ENCODE measurements around the gene BANF2. TPM values are rescaled to one million over a fixed set of nuclear protein-coding genes. Genes with fewer than 3 reads are reported as not detected.

Gene BANF2
- total and polyA plus RNA-seq, 2 of the 8 experiments (the other 6 are each of a cell fraction or from before 2014, with no cell fraction given): not detected

- TF ChIP-seq CHD7 (IDR thresholded peaks at IDR 0.05; ENCODE audit: insufficient replicate concordance, low read length): no peak
- TF ChIP-seq SIN3A (conservative IDR thresholded peaks at IDR 0.05 in 1 of 2, IDR thresholded peaks at IDR 0.05 in 1 of 2; ENCODE audit: low read depth in 1 of 2, low read length in 2 of 2): no peak
- TF ChIP-seq SIRT6 (IDR thresholded peaks at IDR 0.05; ENCODE audit: low read length): no peak
These were observed 32.3 kb upstream of the BANF2 start (continued) for GRCh38 chr20:17667445-17667844.
